ENCODE measurements around the gene JMJD1C.

GRCh38 chr10:63396133-63396761 lies 69.5 kb downstream of the JMJD1C start:
- TF ChIP-seq CTCF (IDR thresholded peaks at IDR 0.05) (no peak), POLR2A (IDR thresholded peaks at IDR 0.05) (no peak)
